Activated CD8-positive, alpha-beta memory T cell treated with anti-CD3 and anti-CD28 coated beads for 36 hours (primary cell): ENCODE data around the gene SLC25A13. TPM values are rescaled to one million over a fixed set of nuclear protein-coding genes. Genes with fewer than 3 reads are reported as not detected.

Experiments
- CTCF ChIA-PET: fragments of 350-600 bp; sonication (Branson Sonifier 250); formaldehyde crosslinking; loops from one replicate; lab custom pipeline; 2021; ENCODE audit warnings: antibody characterized with exemption; lab: Charles Lee
- POLR2A ChIA-PET: fragments of 350-600 bp; sonication (Branson Sonifier 250); formaldehyde crosslinking; loops from one replicate; lab custom pipeline; 2021; ENCODE audit warnings: antibody characterized with exemption; lab: Charles Lee
- total RNA-seq, 2 experiments: library from RNA; stranded (reverse); gene quantifications; one replicate each; pipeline ENCODE4 v1.2.3, GENCODE V29; 2021

SLC25A13 gene
- total RNA-seq, 2 experiments from 2014 or later: 10.9 to 12.9 TPM

DNA sequence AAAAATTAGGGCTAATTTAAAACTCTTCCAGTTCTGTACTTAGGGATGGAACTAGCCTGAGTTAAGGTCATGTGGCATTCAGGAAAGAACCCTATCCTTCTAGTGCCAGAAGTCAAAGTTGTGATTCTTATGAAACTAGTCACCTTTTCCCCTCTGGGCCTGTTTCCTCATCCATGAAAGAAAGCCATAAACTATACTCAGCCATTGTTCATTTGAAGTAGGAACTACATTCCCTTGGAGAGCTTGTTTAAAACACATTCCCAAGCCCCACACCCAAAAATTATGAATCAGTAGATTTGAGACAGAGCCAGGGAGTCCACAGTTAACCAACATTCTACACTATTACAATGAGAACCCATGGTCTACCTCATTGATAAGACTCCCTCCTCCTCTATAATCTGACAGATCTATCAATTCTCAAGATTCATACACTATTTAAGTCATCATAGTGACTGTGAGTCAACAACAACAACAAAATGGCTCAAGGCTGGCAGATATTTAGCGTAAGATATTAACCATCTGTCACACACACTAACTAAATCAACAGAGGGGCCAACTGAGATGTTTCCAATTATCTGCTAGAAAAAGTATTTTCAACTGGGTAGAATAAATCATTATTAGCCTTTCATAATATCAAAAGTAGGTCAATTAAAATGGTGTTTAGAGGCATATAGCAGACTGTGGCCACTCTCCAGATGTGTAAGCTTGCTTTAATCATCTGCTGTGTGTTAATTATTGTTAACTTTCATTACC, 102.3 kb downstream of the SLC25A13 start:
- ChIA-PET POLR2A (no interaction called here), CTCF (interaction anchor here (0.5 kb wide), 1 partner anchor 813 kb away, joined by 3 read pairs; no protein-coding TSS in a partner anchor)

DNA sequence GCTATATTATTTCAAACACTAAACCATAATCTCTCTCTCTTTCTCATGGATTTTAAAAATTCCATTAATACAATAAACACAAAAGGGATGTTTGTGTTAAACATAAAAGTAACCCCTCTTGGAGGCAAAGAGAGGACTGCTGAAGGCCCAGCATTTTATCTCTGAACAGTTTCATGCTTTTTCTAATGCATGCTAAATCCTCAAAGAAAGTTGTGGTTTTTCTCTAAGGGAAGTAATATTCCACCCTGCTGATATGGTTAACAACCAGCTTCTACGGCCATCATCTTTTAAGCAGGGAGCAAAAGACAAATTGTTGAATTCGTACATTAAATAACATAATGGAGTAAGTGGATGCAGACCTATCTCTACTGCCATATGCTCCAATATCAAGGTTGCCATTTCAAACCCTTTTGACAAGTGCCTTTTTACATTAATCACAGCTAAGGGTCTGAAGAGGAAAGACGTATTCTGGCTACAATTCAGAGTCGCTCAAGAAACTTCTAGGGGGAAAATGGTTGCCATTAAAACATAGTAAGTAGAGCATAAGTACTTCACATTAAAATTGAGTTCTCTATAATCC, 103.1 kb downstream of the SLC25A13 start:
- POLR2A ChIA-PET: no interaction called here
- CTCF ChIA-PET: interaction anchor here (0.5 kb wide), 1 partner anchor 814 kb away, joined by 3 read pairs; no protein-coding TSS in a partner anchor

DNA sequence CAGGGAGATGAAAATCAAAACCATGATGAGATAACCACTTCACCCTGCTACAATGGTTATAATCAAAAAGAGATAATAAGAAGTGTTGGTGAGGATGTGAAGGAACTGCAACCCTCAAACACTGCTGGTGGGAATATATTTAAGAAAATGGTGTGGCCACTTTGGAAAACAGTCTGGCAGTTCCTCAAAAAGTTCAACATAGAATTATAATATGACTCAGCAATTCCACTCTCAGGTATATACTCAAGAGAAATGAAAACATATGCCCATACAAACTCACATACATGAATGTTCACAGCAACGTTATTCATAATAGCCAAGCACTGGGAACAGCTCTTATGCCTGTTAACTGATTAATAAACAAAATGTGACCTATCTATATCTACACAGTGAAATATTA, 104.8 kb downstream of the SLC25A13 start:
- ChIA-PET CTCF (no interaction called here), POLR2A (no interaction called here)

DNA sequence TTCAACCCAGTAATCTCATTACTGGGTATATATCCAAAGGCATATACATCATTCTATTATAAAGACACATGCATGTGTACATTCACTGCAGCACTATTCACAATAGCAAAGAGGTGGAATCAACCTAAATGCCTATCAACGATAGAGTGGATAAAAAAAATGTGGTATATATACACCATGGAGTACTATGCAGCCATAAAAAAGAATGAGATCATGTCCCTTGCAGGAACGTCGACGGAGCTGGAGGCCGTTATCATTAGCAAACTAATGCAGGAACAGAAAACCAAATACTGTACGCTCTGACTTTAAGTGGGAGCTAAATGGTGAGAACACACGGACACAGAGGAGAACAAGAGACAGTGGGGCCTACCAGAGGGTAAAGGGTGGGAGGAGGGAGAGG, 105.5 kb downstream of the SLC25A13 start:
- CTCF ChIA-PET: no interaction called here

DNA sequence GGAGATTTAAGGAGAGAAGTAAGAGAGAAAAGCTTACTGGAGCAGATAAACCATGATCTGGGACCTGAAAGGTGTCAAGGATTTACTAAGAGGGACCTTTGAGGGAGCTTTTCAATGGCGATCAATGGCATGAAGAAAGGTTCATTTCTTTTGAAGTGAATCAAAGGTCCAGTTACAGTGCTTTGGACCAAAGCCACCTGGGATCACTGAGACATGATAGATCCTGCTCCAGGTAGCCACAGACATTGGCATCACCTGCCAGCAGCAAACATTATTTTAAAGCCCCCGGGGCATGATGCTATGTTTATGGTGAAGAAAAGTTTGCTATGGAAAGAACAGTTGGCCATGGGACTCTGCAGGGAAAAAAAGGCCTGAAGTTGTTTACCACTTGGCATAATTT, 109.4 kb downstream of the SLC25A13 start:
- POLR2A ChIA-PET: no interaction called here
- CTCF ChIA-PET: no interaction called here

More for the DNA sequence above, 105.5 kb downstream of the SLC25A13 start:
- POLR2A ChIA-PET: no interaction called here

DNA sequence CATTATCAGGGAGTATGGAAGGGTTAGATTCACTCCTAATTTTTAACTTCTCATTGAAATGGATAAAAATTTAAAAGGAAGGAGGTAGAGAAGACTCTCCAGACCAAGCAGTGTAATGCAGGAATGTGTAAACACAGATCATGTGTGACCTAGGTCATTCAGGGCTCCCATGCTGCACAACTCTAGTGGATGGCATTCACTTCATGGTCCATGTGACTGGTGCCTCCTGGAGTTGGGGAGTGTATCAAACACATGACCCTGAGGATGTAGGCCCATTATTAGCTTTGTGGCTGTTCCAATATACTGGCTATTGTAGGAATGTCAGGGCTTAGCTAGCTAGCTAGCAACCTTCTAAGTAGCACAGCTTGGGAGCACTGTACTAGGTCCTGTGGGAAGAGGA, 109.9 kb downstream of the SLC25A13 start:
- CTCF ChIA-PET: no interaction called here
- POLR2A ChIA-PET: no interaction called here

DNA sequence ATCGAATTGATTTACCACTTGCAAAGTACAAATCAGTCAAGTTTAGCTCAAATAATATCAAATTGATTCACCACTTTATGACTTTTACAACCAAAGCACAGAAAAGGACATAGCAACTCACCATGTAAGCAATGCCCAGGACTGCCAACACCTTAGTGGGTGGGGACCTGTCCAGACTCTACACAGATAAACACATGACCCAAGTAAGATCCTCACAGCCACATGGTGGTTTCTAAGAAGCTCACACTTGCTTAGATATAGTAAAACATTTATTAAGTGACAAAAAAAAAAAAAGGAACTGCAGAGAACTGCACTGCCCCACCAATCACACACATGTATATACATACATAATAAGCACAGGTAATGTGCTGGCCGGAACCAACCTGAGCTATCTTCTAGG, 116.2 kb downstream of the SLC25A13 start:
- CTCF ChIA-PET: no interaction called here
- POLR2A ChIA-PET: no interaction called here

DNA sequence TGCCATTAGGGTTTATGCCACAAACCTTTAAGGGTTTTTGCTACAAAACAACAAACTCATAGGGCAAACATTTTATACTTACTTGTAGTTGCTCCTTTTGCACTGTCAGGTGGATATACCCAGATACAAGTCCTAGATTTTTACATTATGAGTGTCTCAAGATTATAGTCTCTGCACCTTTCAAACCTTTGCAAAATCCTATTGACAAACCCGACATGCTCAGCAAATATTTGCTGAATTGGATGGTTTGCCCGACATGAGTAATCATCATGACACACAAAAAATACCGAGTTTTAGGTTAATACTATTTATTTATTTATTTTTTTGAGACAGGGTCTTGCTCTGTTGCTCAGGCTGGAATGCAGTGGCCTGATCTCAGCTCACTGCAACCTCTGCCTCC, 117.3 kb downstream of the SLC25A13 start:
- ChIA-PET CTCF (no interaction called here), POLR2A (no interaction called here)

DNA sequence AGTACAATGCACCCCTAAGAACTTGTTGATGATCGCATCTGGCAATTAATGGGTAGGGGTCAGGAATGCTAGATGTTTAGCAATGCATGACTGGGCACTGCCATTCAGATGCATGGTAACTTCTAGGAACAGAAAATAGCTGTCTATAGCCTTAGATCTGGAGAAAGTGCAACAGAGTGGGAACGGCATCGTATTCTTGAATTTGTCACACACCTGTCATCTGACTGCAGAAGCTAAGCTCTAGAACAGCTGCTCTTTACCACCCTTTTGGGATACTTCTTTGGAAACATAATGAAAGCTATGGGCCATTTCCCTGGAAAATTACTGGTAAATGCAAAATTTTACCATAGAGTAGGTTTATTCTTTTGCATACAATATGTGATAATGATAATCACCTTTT, 118.1 kb downstream of the SLC25A13 start:
- ChIA-PET CTCF (no interaction called here), POLR2A (no interaction called here)

DNA sequence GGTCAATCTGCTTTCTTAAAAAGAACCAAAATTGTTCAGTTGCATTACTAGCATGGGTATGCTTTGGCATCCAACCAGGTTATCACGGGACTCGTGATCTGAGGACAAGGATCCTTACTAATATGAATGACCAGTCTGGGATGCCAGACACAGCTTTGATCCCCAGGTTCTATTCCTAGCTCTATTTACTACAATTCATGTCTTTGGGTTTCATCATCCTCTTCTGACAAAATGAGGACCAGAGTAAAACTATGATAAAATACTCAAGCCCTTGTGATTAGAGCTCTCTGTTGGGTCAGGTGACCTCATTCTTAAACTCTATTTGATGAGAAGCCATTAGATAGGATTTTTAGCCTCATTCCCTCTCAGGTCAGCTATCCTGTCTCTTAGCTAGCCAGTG, 119.8 kb downstream of the SLC25A13 start:
- CTCF ChIA-PET: no interaction called here
- POLR2A ChIA-PET: no interaction called here

DNA sequence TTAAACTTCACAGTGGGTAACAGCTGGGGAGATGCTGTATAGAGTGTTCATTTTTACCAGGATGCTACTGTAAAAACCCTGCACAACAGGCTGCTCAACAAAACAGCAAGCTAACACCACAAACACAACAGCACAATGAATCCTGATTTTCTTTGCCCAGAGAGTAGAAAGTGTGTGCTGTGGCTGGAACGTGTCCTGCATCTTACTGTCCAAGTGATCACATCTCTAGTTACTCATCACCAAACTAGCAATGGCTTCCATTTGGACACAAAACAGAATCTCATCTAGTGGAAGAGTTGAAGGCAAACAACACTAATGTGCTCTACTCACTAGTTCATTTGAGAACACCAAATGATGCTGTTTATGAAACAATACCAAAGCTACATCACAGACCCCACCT, 121.2 kb downstream of the SLC25A13 start:
- ChIA-PET CTCF (no interaction called here), POLR2A (no interaction called here)

DNA sequence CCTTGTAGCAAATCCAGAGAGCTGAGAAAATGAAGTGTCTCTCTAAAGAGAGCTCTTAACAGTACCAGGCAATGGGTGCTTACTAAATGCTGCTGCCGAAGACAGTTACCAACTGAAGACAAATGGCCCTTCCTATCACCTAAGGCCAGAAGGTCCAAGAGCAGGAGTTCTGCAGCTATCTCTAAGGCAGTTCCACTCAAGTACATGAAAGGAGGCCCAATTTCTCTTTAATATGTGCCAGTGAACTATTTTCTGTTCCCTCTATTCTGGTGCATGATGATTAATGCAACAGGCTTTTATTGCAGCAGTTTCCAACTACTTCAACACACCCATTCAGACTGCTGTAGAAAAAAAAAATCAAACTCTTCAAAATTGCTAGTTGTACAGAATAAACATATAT, 122.5 kb downstream of the SLC25A13 start:
- CTCF ChIA-PET: no interaction called here
- POLR2A ChIA-PET: no interaction called here

DNA sequence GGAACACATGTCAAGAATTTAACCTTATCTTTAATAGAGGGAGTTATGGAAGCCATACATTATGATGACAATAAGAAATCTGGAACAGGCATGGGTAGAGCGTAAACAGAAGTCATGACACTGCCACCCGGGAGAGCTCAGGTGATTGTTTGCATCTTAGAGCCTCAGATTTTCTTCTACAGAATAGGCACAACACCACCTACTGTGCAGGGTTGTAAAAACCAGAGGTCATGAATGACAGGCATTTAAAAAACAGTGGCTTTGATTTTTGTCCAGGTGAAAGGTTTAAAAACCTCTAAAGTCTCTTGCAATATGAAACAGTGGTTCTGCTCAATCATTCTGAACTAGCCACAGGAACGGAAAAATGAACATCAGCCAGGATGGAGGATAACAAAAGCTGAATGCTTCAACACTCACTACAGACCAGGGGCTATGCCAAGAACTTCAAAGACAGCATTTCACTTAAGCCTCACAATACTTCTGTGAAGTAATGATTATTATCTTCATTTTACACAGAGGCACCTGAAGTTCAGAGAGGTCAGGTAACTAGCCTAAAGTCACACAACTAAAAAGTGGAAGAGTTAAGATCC, 123.8 kb downstream of the SLC25A13 start:
- CTCF ChIA-PET: no interaction called here
- POLR2A ChIA-PET: no interaction called here

DNA sequence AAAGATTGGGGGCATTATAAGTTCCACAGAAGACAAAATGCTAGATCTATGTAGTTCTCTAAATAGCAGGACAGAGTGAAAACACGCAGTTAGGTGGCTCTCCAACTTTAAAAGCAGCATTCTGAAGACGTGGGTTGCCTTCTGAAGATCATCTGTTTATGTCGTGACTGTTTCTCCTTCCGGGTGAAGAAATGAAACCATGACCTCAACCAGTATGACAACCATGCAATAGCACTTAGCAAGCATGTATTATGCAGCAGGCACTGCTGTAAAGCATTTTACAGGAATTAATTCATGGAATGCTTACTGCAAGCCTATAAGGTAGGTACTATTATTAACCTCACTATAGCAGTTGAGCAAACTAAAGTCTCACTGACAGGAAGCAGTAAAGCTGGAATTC, 125.2 kb downstream of the SLC25A13 start:
- ChIA-PET CTCF (no interaction called here), POLR2A (no interaction called here)

DNA sequence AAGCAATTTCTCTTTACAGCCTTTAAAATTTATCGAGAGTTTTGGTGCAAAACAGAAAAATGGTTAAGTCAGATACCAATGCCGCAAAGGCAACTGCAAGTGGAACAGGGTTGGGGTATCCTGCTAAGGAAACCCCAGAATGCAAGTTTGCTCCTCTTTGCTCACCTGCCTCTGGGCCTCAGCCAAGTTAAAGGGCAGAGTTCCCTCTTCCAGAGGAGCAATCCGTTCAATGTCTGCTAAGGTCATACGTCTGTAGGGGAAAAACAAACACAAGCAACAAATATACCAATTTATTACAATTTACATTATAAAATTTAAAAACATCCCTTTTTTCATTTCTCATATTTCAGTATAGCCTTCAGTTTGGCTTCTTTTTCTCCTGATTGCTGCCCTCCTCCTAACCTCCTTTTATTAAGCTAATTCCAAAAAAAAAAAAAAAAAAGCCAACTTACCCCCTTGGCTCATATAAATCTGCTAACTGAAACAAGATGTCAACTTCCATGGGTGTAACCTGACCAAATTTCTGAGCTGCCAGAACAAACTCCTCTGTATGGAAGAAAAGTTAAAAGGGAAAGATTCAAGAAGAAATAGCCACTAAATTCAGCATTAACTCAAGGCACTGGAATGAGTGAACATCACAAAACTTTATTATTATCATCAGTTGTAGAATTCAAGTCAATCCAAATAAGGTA, 132.6 kb downstream of the SLC25A13 start:
- CTCF ChIA-PET: no interaction called here
- POLR2A ChIA-PET: no interaction called here

DNA sequence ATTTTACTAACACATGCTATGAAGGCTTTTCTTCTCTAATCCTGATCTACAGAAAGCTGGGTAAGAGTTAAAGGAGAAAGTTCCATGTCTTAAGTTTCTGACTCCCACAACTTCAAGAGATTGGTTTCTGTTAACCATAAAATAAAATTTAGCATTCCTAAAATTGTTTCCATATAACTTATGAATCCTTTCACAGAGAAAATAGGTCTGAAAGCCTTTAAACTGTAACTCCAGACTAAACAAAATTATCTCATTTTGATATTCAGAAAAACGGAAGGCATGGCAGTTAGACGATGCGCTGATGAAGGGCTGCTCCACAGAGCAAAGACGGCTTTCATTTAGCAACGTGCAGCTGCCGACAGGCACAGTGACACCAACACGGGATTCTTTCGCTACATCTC, 133.3 kb downstream of the SLC25A13 start:
- ChIA-PET CTCF (no interaction called here), POLR2A (no interaction called here)

DNA sequence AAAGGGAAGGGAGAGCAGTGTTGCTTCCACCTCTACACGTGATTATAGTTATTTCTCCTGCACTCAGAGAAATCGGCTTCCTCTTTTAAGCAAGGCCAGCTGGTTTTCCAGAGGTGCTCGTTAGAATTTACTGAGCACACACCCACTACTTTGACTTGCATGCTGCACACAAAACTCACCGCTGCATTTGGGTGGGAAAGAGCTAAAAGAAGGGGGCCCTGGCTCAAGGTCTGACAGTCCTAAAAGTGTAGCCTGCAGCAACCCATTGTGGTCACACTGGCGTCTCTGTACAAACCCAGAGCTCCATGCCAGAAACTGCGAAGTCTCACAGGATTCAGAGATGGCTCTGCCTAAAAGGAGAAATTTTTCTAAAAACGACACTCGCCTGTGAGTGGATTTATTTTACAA, 133.7 kb downstream of the SLC25A13 start:
- CTCF ChIA-PET: no interaction called here
- POLR2A ChIA-PET: no interaction called here

DNA sequence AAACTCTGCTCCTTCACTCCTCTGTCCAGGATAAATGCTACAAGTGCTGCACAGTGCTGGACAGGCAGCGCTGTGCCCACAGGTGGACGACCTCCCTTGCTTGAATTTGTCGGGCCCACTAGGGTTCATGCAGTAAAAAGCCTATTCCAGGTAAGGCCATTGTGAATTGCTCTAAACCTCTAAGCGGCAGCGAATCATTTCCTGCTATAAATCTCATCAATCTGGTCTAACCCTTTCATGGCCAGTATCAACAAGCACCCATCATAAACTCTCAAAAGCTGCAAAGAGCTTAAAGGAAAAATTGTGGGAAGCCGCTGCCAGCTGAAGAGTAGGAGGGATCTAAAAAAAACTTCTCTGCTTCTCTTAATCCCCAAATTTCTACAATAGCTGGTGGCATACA, 134.2 kb downstream of the SLC25A13 start:
- POLR2A ChIA-PET: no interaction called here
- CTCF ChIA-PET: no interaction called here

DNA sequence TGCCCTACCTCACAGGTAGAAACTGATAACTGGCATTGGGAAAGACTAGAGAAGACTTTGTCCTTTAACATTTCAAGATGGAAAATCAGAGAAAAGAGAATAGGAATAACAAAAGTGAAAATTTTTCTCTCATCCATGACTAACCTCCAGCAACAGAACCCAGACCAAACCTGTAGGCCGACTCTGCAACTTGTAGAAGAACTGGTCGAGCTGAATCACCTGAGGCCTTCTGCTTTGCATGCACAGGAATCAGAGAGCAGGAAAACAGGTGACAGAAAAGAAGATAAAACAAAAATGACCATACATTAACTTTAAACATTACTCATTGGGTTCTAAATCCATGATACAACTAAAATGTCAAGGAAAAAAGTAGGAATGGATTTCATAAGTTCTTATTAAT, 137.1 kb downstream of the SLC25A13 start:
- ChIA-PET POLR2A (no interaction called here), CTCF (no interaction called here)

DNA sequence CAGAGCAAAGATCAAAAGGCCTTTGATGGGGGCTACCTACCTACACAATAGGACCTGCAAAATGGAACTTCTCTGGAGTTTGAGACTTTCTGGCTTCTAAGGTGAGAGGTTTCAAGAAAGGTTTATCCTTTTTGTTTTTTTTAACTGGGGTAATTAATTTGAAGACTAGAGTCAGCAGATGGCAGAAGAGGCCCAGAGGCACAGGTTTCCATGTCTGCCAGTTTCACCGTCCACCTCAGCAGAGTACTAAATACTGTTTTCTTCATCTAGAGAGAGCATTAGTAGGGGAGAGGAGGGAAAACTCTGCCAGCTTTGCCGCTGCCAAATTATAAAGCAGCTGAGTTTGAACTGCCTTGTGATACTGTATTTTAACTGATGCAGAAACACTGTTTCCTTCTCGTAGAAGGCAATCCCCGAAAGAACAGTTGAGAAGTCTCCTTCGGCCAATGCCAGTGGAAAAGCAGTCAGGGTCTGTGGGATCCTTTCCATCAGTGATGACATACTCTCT, 138.7 kb downstream of the SLC25A13 start:
- CTCF ChIA-PET: no interaction called here
- POLR2A ChIA-PET: no interaction called here
